SK-N-SH (cell line): ENCODE measurements around the gene STK11IP. TPM values are rescaled to one million over a fixed set of nuclear protein-coding genes. Genes with fewer than 3 reads are reported as not detected.

ENCODE experiments used
- CTCF ChIA-PET: fragments of 300-600, 350-600 bp; formaldehyde crosslinking; extraction: SDS; loops from one replicate; lab custom pipeline; 2021; lab: Yijun Ruan, JAX
- POLR2A ChIA-PET: fragments of 350-600 bp; sonication (Branson Sonifier 250); formaldehyde crosslinking; extraction: SDS; loops from one replicate; lab custom pipeline; 2020; ENCODE audit warnings: antibody characterized with exemption, inconsistent platforms; lab: Yijun Ruan, JAX
- DNase-seq: peaks from one replicate; pipeline ENCODE4 v3.0.0; 2012
- H2AFZ ChIP-seq: fragments of 200-600 bp; sonication (generic); 2 replicates; pipeline ENCODE4 v1.8.1; 2016; ENCODE audit warnings: antibody characterized with exemption, mild to moderate bottlenecking, low read depth
- H3F3A ChIP-seq: fragments of 200-600 bp; sonication (generic); replicated peaks from 2 replicates; pipeline ENCODE3; 2016; ENCODE audit warnings: antibody characterized with exemption, mild to moderate bottlenecking; ENCODE audit not compliant: insufficient read depth
- H3K27ac ChIP-seq, 2 experiments: fragments of 200-500 bp in 1 of 2; fragments of 200-600 bp in 1 of 2; sonication (Bioruptor generic) in 1 of 2; sonication (generic), shearing (Covaris generic) in 1 of 2; 2 replicates each; pipeline versions ENCODE4 v1.5.1 to v1.6.1; 2014 to 2016; ENCODE audit warnings: low read depth in 2 of 2, inconsistent platforms in 1 of 2, low read length in 1 of 2, mild to moderate bottlenecking in 1 of 2, mixed read lengths in 1 of 2
- H3K27me3 ChIP-seq: fragments of 200-600 bp; sonication (generic), shearing (Covaris generic); 2 replicates; pipeline ENCODE4 v1.6.1; 2016; ENCODE audit warnings: mixed run types; ENCODE audit not compliant: insufficient read depth
- H3K36me3 ChIP-seq, 2 experiments: fragments of 200-500 bp in 1 of 2; fragments of 200-600 bp in 1 of 2; sonication (Bioruptor generic) in 1 of 2; sonication (generic) in 1 of 2; replicated peaks in 1 of 2; 2 replicates each; pipeline versions ENCODE3 to v1.5.1; 2014 to 2016; ENCODE audit warnings: low read length in 1 of 2, mild to moderate bottlenecking in 1 of 2; ENCODE audit not compliant: insufficient read depth in 2 of 2, control insufficient read depth in 1 of 2
- H3K4me1 ChIP-seq, 2 experiments: fragments of 200-500 bp in 1 of 2; fragments of 200-600 bp in 1 of 2; sonication (Bioruptor generic) in 1 of 2; sonication (generic), shearing (Covaris generic) in 1 of 2; 2 replicates each; pipeline versions ENCODE4 v1.5.1 to v1.6.1; 2014 to 2016; ENCODE audit warnings: low read depth in 1 of 2, low read length in 1 of 2, mixed run types in 1 of 2; ENCODE audit not compliant: insufficient read depth in 2 of 2, control insufficient read depth in 1 of 2
- H3K4me2 ChIP-seq: fragments of 200-600 bp; sonication (generic), shearing (Covaris generic); 2 replicates; pipeline ENCODE4 v1.6.1; 2017; ENCODE audit warnings: mixed run types
- H3K4me3 ChIP-seq, 2 experiments: fragments of 200-500 bp in 1 of 2; fragments of 200-600 bp in 1 of 2; sonication (Bioruptor generic) in 1 of 2; sonication (generic), shearing (Covaris generic) in 1 of 2; 2 replicates each; pipeline versions ENCODE4 v1.5.1 to v1.8.1; 2014 to 2016; ENCODE audit warnings: low read depth in 2 of 2, inconsistent platforms in 1 of 2, low read length in 1 of 2, mild to moderate bottlenecking in 1 of 2, mixed read lengths in 1 of 2, moderate library complexity in 1 of 2
- H3K79me2 ChIP-seq: fragments of 200-600 bp; sonication (generic); 2 replicates; pipeline ENCODE4 v1.8.1; 2017; ENCODE audit warnings: mild to moderate bottlenecking; ENCODE audit not compliant: insufficient read depth
- H3K9ac ChIP-seq: fragments of 200-600 bp; sonication (generic); 2 replicates; pipeline ENCODE4 v1.6.1; 2017; ENCODE audit warnings: mixed run types
- H3K9me2 ChIP-seq: fragments of 200-600 bp; sonication (generic); 2 replicates; pipeline ENCODE4 v1.6.1; 2017; ENCODE audit warnings: mixed run types
- H3K9me3 ChIP-seq: fragments of 200-600 bp; sonication (generic); 2 replicates; pipeline ENCODE4 v1.6.1; 2017; ENCODE audit warnings: mixed run types, mild to moderate bottlenecking, moderate library complexity
- H4K20me1 ChIP-seq: fragments of 200-600 bp; sonication (generic); 2 replicates; pipeline ENCODE4 v1.6.1; 2017; ENCODE audit warnings: mild to moderate bottlenecking, mixed run types; ENCODE audit not compliant: insufficient read depth
- CHD2 ChIP-seq: fragments of 150-350 bp; IDR thresholded peaks from 2 replicates; pipeline ENCODE4 v1.6.1; 2018; ENCODE audit warnings: low read length; ENCODE audit not compliant: partially characterized antibody
- EP300 ChIP-seq, 2 experiments: IDR thresholded peaks; 2 replicates each; pipeline versions ENCODE4 v1.4.0 to v1.6.1; 2012; ENCODE audit warnings: borderline replicate concordance in 1 of 2, low read depth in 1 of 2, low read length in 1 of 2
- EZH2phosphoT487 ChIP-seq: fragments of 200-600 bp; sonication (generic); IDR thresholded peaks from 2 replicates; pipeline ENCODE4 v1.6.1; 2017; ENCODE audit warnings: low read depth, mixed run types, mild to moderate bottlenecking, antibody characterized with exemption, moderate library complexity, borderline replicate concordance
- GATA2 ChIP-seq: sonication (generic); formaldehyde crosslinking; IDR thresholded peaks from 2 replicates; pipeline ENCODE4 v1.5.0; 2020; ENCODE audit warnings: mild to moderate bottlenecking, missing genetic modification reagents
- IRF3 ChIP-seq: fragments of 150-350 bp; IDR thresholded peaks from 2 replicates; pipeline ENCODE4 v1.6.1; 2016; ENCODE audit warnings: mild to moderate bottlenecking, low read depth, low read length
- JUND ChIP-seq: IDR thresholded peaks from 2 replicates; pipeline ENCODE4 v1.4.0; 2012
- MAX ChIP-seq: IDR thresholded peaks from 2 replicates; pipeline ENCODE4 v1.4.0; 2012; ENCODE audit warnings: low read depth
- MEF2A ChIP-seq: IDR thresholded peaks from 2 replicates; pipeline ENCODE4 v1.4.0; 2012; ENCODE audit warnings: low read depth, borderline replicate concordance
- NFIC ChIP-seq: IDR thresholded peaks from 2 replicates; pipeline ENCODE4 v1.4.0; 2012; ENCODE audit warnings: borderline replicate concordance
- PBX3 ChIP-seq: IDR thresholded peaks from 2 replicates; pipeline ENCODE4; 2012
- POLR2AphosphoS5 ChIP-seq: IDR thresholded peaks from 2 replicates; pipeline ENCODE4 v1.6.1; 2012; ENCODE audit warnings: low read depth, low read length
- REST ChIP-seq: IDR thresholded peaks from 2 replicates; pipeline ENCODE4 v1.6.1; 2012; ENCODE audit warnings: mild to moderate bottlenecking, low read depth, low read length, moderate library complexity
- SMC3 ChIP-seq: IDR thresholded peaks from 2 replicates; pipeline ENCODE4 v1.6.1; 2012; ENCODE audit warnings: low read depth, low read length, improper control_type of control experiment
- TEAD4 ChIP-seq: IDR thresholded peaks from 2 replicates; pipeline ENCODE4 v1.4.0; 2012; ENCODE audit warnings: mild to moderate bottlenecking, borderline replicate concordance; ENCODE audit not compliant: insufficient read depth
- USF2 ChIP-seq: fragments of 150-350 bp; IDR thresholded peaks from 2 replicates; pipeline ENCODE4 v1.6.1; 2017; ENCODE audit warnings: antibody characterized with exemption, low read length, low read depth, borderline replicate concordance
- YY1 ChIP-seq: IDR thresholded peaks from 2 replicates; pipeline ENCODE4 v1.4.0; 2012; ENCODE audit warnings: low read depth, mild to moderate bottlenecking
- ZBTB33 ChIP-seq: IDR thresholded peaks from 2 replicates; pipeline ENCODE4 v1.4.0; 2012; ENCODE audit warnings: low read depth, borderline replicate concordance
- WGBS: methylation state at CpG from one replicate; pipeline ENCODE4 v1.1.6; 2017; ENCODE audit warnings: low lambda C conversion rate; 5-methylcytosine and 5-hydroxymethylcytosine counted together
- polyA plus RNA-seq, 3 experiments: library from polyadenylated mRNA; depleted of rRNA; stranded (reverse); fragments of >200 nt; gene quantifications; 2 replicates each; pipeline ENCODE4 v1.2.3, GENCODE V29; 2012

Gene STK11IP
- polyA plus RNA-seq, 1 of the 3 experiments (the other 2 are of a cell fraction) = 22.9 TPM

- Histone ChIP-seq H3K27ac (no peak overlapping the region), H3K9me2 (no peaks in the 10 kb centered on the region), H3K4me1 (no peaks in the 10 kb centered on the region), H3K27me3 (peaks cover 11% of the 10 kb centered on the region; the same call in 1 of the 2 replicates), H3K9ac (no peak overlapping the region), H3K4me2 (no peak overlapping the region), H3K4me3 (no peak overlapping the region), H3K9me3 (no peaks in the 10 kb centered on the region), H3K79me2 (no peaks in the 10 kb centered on the region), H4K20me1 (no peaks in the 10 kb centered on the region), H3K36me3 (no peaks in the 10 kb centered on the region), H3F3A (no peaks in the 10 kb centered on the region), H2AFZ (no peak overlapping the region)
- no peak for DNase-seq
- TF ChIP-seq EP300 (IDR thresholded peaks at IDR 0.05; ENCODE audit: borderline replicate concordance in 1 of 2, low read depth in 1 of 2, low read length in 1 of 2) = no peak
- no peak for TF ChIP-seq EZH2phosphoT487
- no peak for TF ChIP-seq JUND
- TF ChIP-seq POLR2AphosphoS5 = no peak
- no peak for TF ChIP-seq ZBTB33
- CTCF ChIA-PET = interaction anchor here (1.2 kb wide), 1 partner anchor 19 kb away, joined by 3 read pairs; no protein-coding TSS in a partner anchor
- POLR2A ChIA-PET = no interaction called here
These were observed 64.9 kb downstream of the STK11IP start for GRCh38 chr2:219662566-219662965.

- CTCF ChIA-PET = interaction anchor here (1.2 kb wide), 1 partner anchor 20 kb away, joined by 3 read pairs; no protein-coding TSS in a partner anchor
- Histone ChIP-seq H3K36me3 (no peaks in the 10 kb centered on the region), H3F3A (no peaks in the 10 kb centered on the region), H3K4me3 (no peak overlapping the region), H3K27ac (no peak overlapping the region), H3K27me3 (peaks cover 4% of the 10 kb centered on the region; the same call in 1 of the 2 replicates), H4K20me1 (no peaks in the 10 kb centered on the region), H3K4me2 (no peak overlapping the region), H3K9me2 (no peaks in the 10 kb centered on the region), H3K79me2 (no peaks in the 10 kb centered on the region), H2AFZ (no peak overlapping the region), H3K9ac (no peak overlapping the region), H3K9me3 (no peaks in the 10 kb centered on the region), H3K4me1 (no peaks in the 10 kb centered on the region)
- WGBS = 39% methylated on average over 6 of the region's 11 CpGs
- POLR2A ChIA-PET = no interaction called here
- no peak for DNase-seq
- TF ChIP-seq CHD2 = no peak
- no peak for TF ChIP-seq IRF3
- TF ChIP-seq MEF2A = no peak
- TF ChIP-seq POLR2AphosphoS5 = no peak
- TF ChIP-seq REST = no peak
- no peak for TF ChIP-seq EP300 (IDR thresholded peaks at IDR 0.05; ENCODE audit: borderline replicate concordance in 1 of 2, low read depth in 1 of 2, low read length in 1 of 2)
- no peak for TF ChIP-seq NFIC
- TF ChIP-seq MAX = no peak
- no peak for TF ChIP-seq JUND
- TF ChIP-seq GATA2 (CRISPR knock-in tag) = no peak
- no peak for TF ChIP-seq USF2
- no peak for TF ChIP-seq YY1
- no peak for TF ChIP-seq TEAD4
- TF ChIP-seq PBX3 = no peak
- no peak for TF ChIP-seq SMC3
- TF ChIP-seq EZH2phosphoT487 = no peak
These were observed 65.6 kb downstream of the STK11IP start for GRCh38 chr2:219663116-219663762.
